SK-N-MC (cell line): Measurements from ENCODE around the gene SPEF2.

Source experiments
- DNase-seq: peaks from one replicate; pipeline ENCODE4 v3.0.0-alpha.2; 2011; ENCODE audit warnings: low read depth, low spot score
- H3K27ac ChIP-seq: fragments of 200-600 bp; sonication (generic); 2 replicates; pipeline ENCODE4 v1.5.1; 2016; ENCODE audit warnings: mixed run types
- H3K36me3 ChIP-seq: fragments of 200-600 bp; sonication (generic); 2 replicates; pipeline ENCODE4 v1.6.1; 2017; ENCODE audit warnings: antibody characterized with exemption, low read length, mixed read lengths; ENCODE audit not compliant: insufficient read depth
- H3K4me3 ChIP-seq: fragments of 200-600 bp; sonication (generic); 2 replicates; pipeline ENCODE4 v1.5.1; 2016
- H3K9ac ChIP-seq: fragments of 200-600 bp; sonication (generic); 2 replicates; pipeline ENCODE4 v1.8.0; 2017; ENCODE audit warnings: mixed run types, mixed read lengths; ENCODE audit not compliant: insufficient read length
- H3K9me3 ChIP-seq: fragments of 200-600 bp; sonication (generic); 2 replicates; pipeline ENCODE4 v1.6.1; 2017; ENCODE audit warnings: low read depth, mild to moderate bottlenecking, antibody characterized with exemption, low read length, moderate library complexity, mixed read lengths
- EZH2 ChIP-seq: fragments of 200-600 bp; sonication (generic); IDR thresholded peaks from one replicate; pipeline ENCODE4 v1.6.1; 2017; ENCODE audit warnings: antibody characterized with exemption
- FOXP2 ChIP-seq: optimal IDR thresholded peaks from 2 replicates; pipeline ENCODE3; 2011; ENCODE audit warnings: mild to moderate bottlenecking, moderate library complexity; ENCODE audit not compliant: insufficient read depth; ENCODE audit errors: extremely low read length, control extremely low read depth
- POLR2AphosphoS5 ChIP-seq: IDR thresholded peaks from 2 replicates; pipeline ENCODE4 v1.6.1; 2012; ENCODE audit warnings: mild to moderate bottlenecking, low read depth, low read length, borderline replicate concordance

SPEF2 gene

GRCh38 chr5:35683466-35683865, 65.8 kb downstream of the SPEF2 start:
- Histone ChIP-seq H3K9ac (no peak overlapping the region), H3K36me3 (no peaks in the 10 kb centered on the region), H3K9me3 (no peaks in the 10 kb centered on the region), H3K27ac (no peak overlapping the region), H3K4me3 (no peak overlapping the region)
- TF ChIP-seq EZH2 (no peak), FOXP2 (no peak), POLR2AphosphoS5 (no peak)
- DNase-seq: no peak

GRCh38 chr5:35685161-35685560, 67.5 kb downstream of the SPEF2 start:
- no peaks in the 10 kb centered on the region for H3K9me3 ChIP-seq
- H3K4me3 ChIP-seq: no peak overlapping the region
- H3K27ac ChIP-seq: no peak overlapping the region
- no peaks in the 10 kb centered on the region for H3K36me3 ChIP-seq
- no peak for DNase-seq
- no peak for TF ChIP-seq EZH2
- no peak for TF ChIP-seq FOXP2
- no peak for TF ChIP-seq POLR2AphosphoS5
- H3K9ac ChIP-seq: no peak overlapping the region

- TF ChIP-seq FOXP2 (no peak), POLR2AphosphoS5 (no peak), EZH2 (no peak)
- Histone ChIP-seq H3K4me3 (no peak overlapping the region), H3K9ac (no peak overlapping the region), H3K9me3 (no peaks in the 10 kb centered on the region), H3K36me3 (no peaks in the 10 kb centered on the region), H3K27ac (no peak overlapping the region)
- no peak for DNase-seq
Measured at GRCh38 chr5:35687961-35688360, 70.3 kb downstream of the SPEF2 start.

GRCh38 chr5:35694481-35694880, 76.8 kb downstream of the SPEF2 start:
- Histone ChIP-seq H3K36me3 (no peaks in the 10 kb centered on the region), H3K4me3 (no peak overlapping the region), H3K27ac (no peak overlapping the region), H3K9ac (no peak overlapping the region), H3K9me3 (no peaks in the 10 kb centered on the region)
- TF ChIP-seq POLR2AphosphoS5: no peak
- no peak for TF ChIP-seq EZH2
- TF ChIP-seq FOXP2: no peak
- DNase-seq: no peak

GRCh38 chr5:35698047-35698808, 80.6 kb downstream of the SPEF2 start:
- no peak for DNase-seq
- no peaks in the 10 kb centered on the region for H3K9me3 ChIP-seq
- TF ChIP-seq FOXP2: no peak
- TF ChIP-seq EZH2: no peak
- TF ChIP-seq POLR2AphosphoS5: no peak

GRCh38 chr5:35707659-35708058, 90.0 kb downstream of the SPEF2 start:
- H3K9me3 ChIP-seq: no peaks in the 10 kb centered on the region
- no peak for TF ChIP-seq EZH2
- H3K4me3 ChIP-seq: no peak overlapping the region
- no peaks in the 10 kb centered on the region for H3K36me3 ChIP-seq
- no peak overlapping the region for H3K27ac ChIP-seq
- no peak overlapping the region for H3K9ac ChIP-seq
- no peak for DNase-seq

More at GRCh38 chr5:35698047-35698808, 80.6 kb downstream of the SPEF2 start:
- no peak overlapping the region for H3K4me3 ChIP-seq
- H3K27ac ChIP-seq: no peak overlapping the region
- H3K36me3 ChIP-seq: no peaks in the 10 kb centered on the region
- H3K9ac ChIP-seq: no peak overlapping the region

- DNase-seq: no peak
- Histone ChIP-seq H3K27ac (no peak overlapping the region), H3K36me3 (no peaks in the 10 kb centered on the region), H3K4me3 (no peak overlapping the region), H3K9ac (no peak overlapping the region), H3K9me3 (no peaks in the 10 kb centered on the region)
- no peak for TF ChIP-seq FOXP2
- no peak for TF ChIP-seq POLR2AphosphoS5
- TF ChIP-seq EZH2: no peak
Measured at GRCh38 chr5:35709688-35710087, 92.0 kb downstream of the SPEF2 start.

GRCh38 chr5:35717718-35718117, 100.1 kb downstream of the SPEF2 start:
- Histone ChIP-seq H3K36me3 (no peaks in the 10 kb centered on the region), H3K4me3 (no peak overlapping the region), H3K9ac (no peak overlapping the region), H3K27ac (no peak overlapping the region), H3K9me3 (no peaks in the 10 kb centered on the region)
- no peak for DNase-seq
- TF ChIP-seq POLR2AphosphoS5: no peak
- no peak for TF ChIP-seq EZH2
- no peak for TF ChIP-seq FOXP2

- no peak for DNase-seq
- no peaks in the 10 kb centered on the region for H3K36me3 ChIP-seq
Measured at GRCh38 chr5:35735718-35736117, 118.1 kb downstream of the SPEF2 start.

More at GRCh38 chr5:35735718-35736117, 118.1 kb downstream of the SPEF2 start:
- H3K4me3 ChIP-seq: no peak overlapping the region
- no peaks in the 10 kb centered on the region for H3K9me3 ChIP-seq
- TF ChIP-seq POLR2AphosphoS5: no peak
- no peak for TF ChIP-seq EZH2
- no peak for TF ChIP-seq FOXP2
- H3K27ac ChIP-seq: no peak overlapping the region
- no peak overlapping the region for H3K9ac ChIP-seq
